Small intestine (tissue), 7 donors: ENCODE measurements around the gene LUC7L. TPM values are rescaled to one million over a fixed set of nuclear protein-coding genes. Genes with fewer than 3 reads are reported as not detected.
"Not testable (repeated sequence)": the region's sequence is repeated elsewhere in the genome, so short reads cannot be mapped to it uniquely, and the experiment has no call there.

Source experiments
- DNase-seq, 2 donors: peaks; one replicate each; pipeline versions ENCODE4 v3.0.0 to v3.0.0-alpha.2; 2013
- FAIRE-seq: peaks from 2 replicates; lab custom pipeline; 2012; peaks lifted over from hg19 to GRCh38; lab: Jason Lieb, UNC
- H3K27ac ChIP-seq, 3 donors: one replicate each; pipeline ENCODE4 v1.5.1; 2013; ENCODE audit warnings: low read length in 2 of 3, mild to moderate bottlenecking in 2 of 3, control low read depth in 1 of 3, inconsistent platforms in 1 of 3, low read depth in 1 of 3, moderate library complexity in 1 of 3
- H3K27me3 ChIP-seq, 3 donors: one replicate each; pipeline ENCODE4 v1.6.1; 2013; ENCODE audit warnings: low read length in 3 of 3, inconsistent platforms in 1 of 3; ENCODE audit not compliant: control insufficient read depth in 3 of 3, insufficient read depth in 3 of 3
- H3K36me3 ChIP-seq, 3 donors: one replicate each; pipeline ENCODE4 v1.6.1; 2013; ENCODE audit warnings: low read length in 3 of 3, inconsistent platforms in 1 of 3, low read depth in 1 of 3, mild to moderate bottlenecking in 1 of 3, moderate library complexity in 1 of 3; ENCODE audit not compliant: control insufficient read depth in 3 of 3, insufficient read depth in 2 of 3
- H3K4me1 ChIP-seq, 3 donors: one replicate each; pipeline ENCODE4 v1.6.1; 2013; ENCODE audit warnings: low read length in 2 of 3, inconsistent platforms in 1 of 3, low read depth in 1 of 3, mild to moderate bottlenecking in 1 of 3, moderate library complexity in 1 of 3; ENCODE audit not compliant: control insufficient read depth in 3 of 3, insufficient read depth in 2 of 3
- H3K4me3 ChIP-seq, 3 donors: one replicate each; pipeline ENCODE4 v1.5.1; 2013; ENCODE audit warnings: low read length in 3 of 3, control low read depth in 1 of 3, inconsistent platforms in 1 of 3, low read depth in 1 of 3, mild to moderate bottlenecking in 1 of 3, moderate library complexity in 1 of 3
- H3K9me3 ChIP-seq, 2 donors: one replicate each; pipeline ENCODE4 v1.6.1; 2013; ENCODE audit warnings: low read depth in 1 of 2, low read length in 1 of 2; ENCODE audit not compliant: control insufficient read depth in 2 of 2, insufficient read depth in 1 of 2
- WGBS, 3 donors: extraction: QIAGEN DNeasy Blood & Tissue Kit; methylation state at CpG; one replicate each; pipeline ENCODE4 v1.1.7; 2013; 5-methylcytosine and 5-hydroxymethylcytosine counted together
- polyA plus RNA-seq, 4 donors: library from polyadenylated mRNA; stranded (reverse) in 3 of 4; unstranded in 1 of 4; fragments of 200-250 nt in 3 of 4; fragments of 120-200 nt in 1 of 4; gene quantifications; one replicate each; pipeline versions ENCODE4 v1.2.1 to v1.2.3, GENCODE V29; 2013
- donor health status: healthy with polysubstance abuse.
- donor health status: control.
- donor health status: control.
- donor health status: Bipolar disorder and iron deficiency.
- donor health status: healthy.

The LUC7L gene
- polyA plus RNA-seq, 4 donors = 56.6 to 136 (median 94.9) TPM

DNA sequence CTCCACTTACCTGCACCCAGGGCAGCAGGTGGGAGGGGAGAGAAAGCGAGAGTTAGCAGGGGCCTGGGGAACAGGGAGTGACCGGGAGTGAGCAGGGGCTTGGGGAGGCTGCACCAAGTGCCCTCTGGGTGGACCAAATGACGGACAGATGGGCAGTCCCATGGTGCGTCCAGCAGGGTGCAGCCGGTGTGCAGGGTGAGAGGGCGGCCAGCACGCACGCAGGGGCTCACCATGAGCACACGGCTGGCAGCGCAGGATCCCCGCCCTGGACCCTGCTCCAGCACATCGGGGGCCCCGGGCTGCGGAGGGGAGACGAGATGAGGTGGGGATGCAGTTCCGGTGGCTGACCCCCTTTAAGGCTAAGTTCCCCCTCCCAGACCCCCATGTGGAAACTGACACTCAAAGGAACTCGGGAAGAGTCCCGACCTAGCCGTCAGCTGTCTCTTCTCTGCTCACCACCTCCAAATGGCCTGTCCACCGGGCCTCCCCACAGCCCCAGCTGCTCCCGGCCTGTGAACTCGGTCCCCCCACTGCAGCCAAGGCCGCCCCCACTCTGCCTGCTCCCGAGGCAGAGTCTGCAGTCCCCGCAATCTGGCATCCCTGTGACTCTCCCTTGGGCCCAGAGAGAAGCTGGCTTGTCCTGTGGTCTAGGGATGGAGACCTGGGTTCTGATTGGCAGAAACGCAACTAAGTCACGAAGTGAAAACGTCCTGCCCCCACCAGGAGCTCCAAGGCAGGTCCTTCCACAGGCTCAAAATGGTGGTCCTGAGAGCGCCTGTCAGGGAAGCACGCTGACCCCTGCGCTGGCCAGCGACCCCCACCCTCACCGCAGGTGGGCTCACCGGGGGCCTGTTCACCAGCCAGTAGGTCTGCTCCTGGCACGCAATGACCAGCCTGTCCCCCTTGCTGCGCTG lies 43.6 kb upstream of the LUC7L start:
- no peak for DNase-seq
- no peaks in the 10 kb centered on the region for H3K36me3 ChIP-seq
- H3K4me1 ChIP-seq = peaks cover 0 to 7% (median under 1%) of the 10 kb centered on the region in 3 donors
- H3K27me3 ChIP-seq = peaks cover 0 to 40% (median 0%) of the 10 kb centered on the region in 3 donors
- FAIRE-seq = no peak
- WGBS, 3 donors = 45 to 71% (median 58%) methylated on average over 30 to 36 of the region's 36 CpGs
- no peaks in the 10 kb centered on the region for H3K9me3 ChIP-seq
- peak overlapping the region in 2 of 3 donors; percentile 54 to 69 for H3K27ac ChIP-seq
- H3K4me3 ChIP-seq = no peak overlapping the region

DNA sequence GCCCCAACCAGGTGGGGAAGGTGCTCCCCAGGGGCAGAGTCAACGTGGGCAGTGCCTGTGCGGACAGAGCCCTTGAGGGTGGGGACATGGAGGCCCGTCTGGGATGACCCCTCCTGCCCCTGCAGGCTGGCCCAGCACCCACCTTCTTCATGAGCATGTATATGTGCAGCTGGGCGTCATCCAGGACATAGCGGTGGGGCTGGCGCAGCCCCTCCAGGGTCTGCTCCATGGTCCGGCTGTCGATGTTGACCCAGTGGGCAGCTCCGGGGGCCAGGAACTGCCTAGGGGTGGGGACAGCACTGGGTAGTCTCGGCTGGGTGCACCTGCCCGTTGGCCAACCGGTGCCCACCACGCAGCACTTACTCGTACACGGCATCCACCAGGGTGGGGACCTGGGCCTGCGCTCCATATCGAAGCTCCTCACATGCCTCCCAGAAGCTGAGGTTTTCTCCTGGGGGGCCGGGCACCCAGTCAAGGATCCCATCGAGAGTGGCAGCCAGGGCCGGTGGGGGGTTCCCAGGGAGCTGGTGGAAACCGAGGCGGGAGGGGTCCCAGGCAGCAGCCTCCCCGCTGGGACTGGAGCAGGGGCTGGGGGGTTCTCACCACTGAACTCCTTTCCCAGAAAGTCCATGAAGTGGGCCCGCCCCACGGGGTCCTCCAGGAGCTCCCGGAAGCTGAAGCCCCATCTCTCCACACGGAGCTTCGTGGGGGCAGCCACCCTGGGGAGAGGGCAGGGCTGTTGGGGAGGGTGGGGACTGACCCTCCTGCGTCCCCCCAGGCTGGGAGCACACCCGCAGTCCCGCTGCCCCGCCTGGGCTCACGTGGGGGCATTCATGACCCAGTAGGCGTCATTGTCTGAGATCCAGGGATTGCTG lies 41.4 kb upstream of the LUC7L start:
- H3K4me3 ChIP-seq = no peak overlapping the region

DNA sequence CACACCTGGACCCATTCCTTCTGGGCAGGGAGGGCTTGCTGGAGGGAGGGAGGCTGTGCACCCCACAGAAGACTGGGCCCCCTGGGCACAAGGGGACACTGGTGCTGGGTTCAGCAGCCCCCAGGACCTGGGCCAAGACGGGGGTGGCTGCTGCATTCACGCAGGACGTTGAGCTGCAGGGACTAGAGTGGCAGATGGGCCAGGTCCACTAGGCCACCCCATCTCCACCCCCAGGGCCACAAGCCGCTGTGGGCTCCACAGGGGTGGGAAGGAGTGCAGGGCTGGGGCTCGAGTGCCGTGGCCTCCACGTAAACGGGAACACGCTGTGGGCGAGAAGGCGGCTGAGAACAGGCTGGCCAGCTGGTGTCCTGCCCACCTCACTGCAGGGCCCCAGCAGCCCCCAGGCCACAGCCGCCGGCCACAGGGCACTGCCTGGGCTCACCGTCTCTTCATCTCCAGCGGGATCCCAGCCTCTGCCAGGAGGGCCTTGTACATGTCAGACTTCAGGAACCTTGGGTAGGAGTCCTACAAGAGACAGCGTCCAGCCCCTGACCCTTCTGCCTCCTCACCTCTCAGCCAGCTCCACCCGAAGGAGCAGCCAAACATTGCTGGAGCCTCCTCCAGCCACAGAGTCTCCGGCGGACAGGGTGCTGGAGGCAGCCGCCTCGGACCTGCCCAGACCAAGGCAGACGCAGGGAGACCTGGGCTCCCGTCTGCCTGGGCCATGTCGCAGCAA lies 40.0 kb upstream of the LUC7L start:
- no peaks in the 10 kb centered on the region for H3K9me3 ChIP-seq
- 52 to 75% (median 73%) methylated on average over 22 to 24 of the region's 24 CpGs for WGBS, 3 donors
- H3K27ac ChIP-seq = peak overlapping the region in 2 of 3 donors; percentile 89 to 94
- no peak for DNase-seq
- no peak for FAIRE-seq
- peaks cover 0 to 17% (median 0%) of the 10 kb centered on the region in 3 donors for H3K27me3 ChIP-seq
- peaks cover 0 to 4% (median 2%) of the 10 kb centered on the region in 3 donors for H3K4me1 ChIP-seq
- peaks cover 0 to 15% (median 4%) of the 10 kb centered on the region in 3 donors for H3K36me3 ChIP-seq
- H3K4me3 ChIP-seq = peak overlapping the region in 1 of 3 donors; percentile 56

More for the DNA sequence above, 41.4 kb upstream of the LUC7L start:
- Histone ChIP-seq H3K27me3 (peaks cover 0 to 29% (median 0%) of the 10 kb centered on the region in 3 donors), H3K36me3 (peaks cover 0 to 2% (median 0%) of the 10 kb centered on the region in 3 donors), H3K27ac (peak overlapping the region in 2 of 3 donors; percentile 26 to 41), H3K4me1 (peaks cover 2 to 7% (median 4%) of the 10 kb centered on the region in 3 donors), H3K9me3 (no peaks in the 10 kb centered on the region)
- 78 to 84% (median 84%) methylated on average over 27 to 34 of the region's 34 CpGs for whole genome bisulfite sequencing, 3 donors
- FAIRE-seq (no peak), DNase-seq (no peak)

DNA sequence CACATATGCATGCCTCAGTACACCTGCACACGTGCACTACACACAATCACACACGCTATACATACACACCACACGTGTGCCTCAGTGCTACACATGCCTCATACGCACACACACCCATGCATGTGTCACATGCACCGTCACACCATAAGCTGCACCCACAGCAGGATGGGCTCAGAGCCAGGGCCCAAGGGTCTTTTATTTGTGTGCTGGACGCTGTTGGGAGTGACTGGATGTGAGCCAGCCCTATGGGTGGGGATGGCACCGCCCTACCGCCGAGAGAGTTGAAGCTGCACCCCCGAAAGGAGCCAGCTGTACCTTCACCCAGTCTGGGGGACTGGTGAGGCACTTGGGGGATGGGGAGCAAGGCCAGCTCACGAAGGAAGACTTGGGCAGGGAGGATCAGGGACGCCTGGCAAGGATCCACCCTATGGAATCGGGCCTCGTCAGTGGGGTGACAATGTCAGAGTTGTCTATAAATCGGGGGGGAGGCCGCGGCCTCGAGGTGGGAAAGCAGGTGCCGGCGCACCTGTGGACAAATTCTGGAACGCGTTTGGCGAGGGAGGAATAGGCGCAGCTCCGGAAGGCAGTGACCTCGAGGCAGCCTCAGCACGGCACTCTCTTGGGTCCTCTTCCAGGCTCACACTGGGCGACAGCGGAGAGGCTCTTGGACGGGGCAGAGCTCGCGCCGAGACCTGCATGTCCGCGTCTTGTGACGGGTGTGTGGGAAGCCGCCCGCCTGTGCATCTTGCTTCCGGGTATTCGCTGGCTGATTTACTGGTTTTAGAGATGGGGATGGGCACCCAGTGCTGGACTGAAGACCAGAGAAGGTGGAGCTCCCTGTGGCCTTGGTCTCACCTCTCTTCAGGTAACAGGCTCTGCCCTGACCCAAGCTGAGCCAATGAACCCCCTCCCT lies 39.1 kb upstream of the LUC7L start:
- H3K27ac ChIP-seq = peak overlapping the region in 2 of 3 donors; percentile 89 to 94
- no peak for FAIRE-seq
- peak in 1 of 2 donors; percentile 96 for DNase-seq

GRCh38 chr16:267562-267961 lies 38.3 kb upstream of the LUC7L start:
- H3K9me3 ChIP-seq, DNase-seq, H3K4me3 ChIP-seq, H3K4me1 ChIP-seq, H3K27me3 ChIP-seq, FAIRE-seq: not testable (repeated sequence)
- peak overlapping the region in 1 of 3 donors; percentile 89 for H3K27ac ChIP-seq
- peaks cover 3 to 29% (median 15%) of the 10 kb centered on the region in 3 donors for H3K36me3 ChIP-seq
- WGBS, 3 donors = 78 to 84% (median 83%) methylated on average over 17 of the region's 17 CpGs

More for the DNA sequence above, 39.1 kb upstream of the LUC7L start:
- 18 to 54% (median 34%) methylated on average over 38 to 40 of the region's 40 CpGs for WGBS, 3 donors
- Histone ChIP-seq H3K4me1 (peaks cover 0 to 4% (median 2%) of the 10 kb centered on the region in 3 donors), H3K4me3 (peak overlapping the region in 1 of 3 donors; percentile 56), H3K27me3 (peaks cover 0 to 10% (median 0%) of the 10 kb centered on the region in 3 donors), H3K36me3 (peaks cover 0 to 23% (median 11%) of the 10 kb centered on the region in 3 donors), H3K9me3 (no peaks in the 10 kb centered on the region)

DNA sequence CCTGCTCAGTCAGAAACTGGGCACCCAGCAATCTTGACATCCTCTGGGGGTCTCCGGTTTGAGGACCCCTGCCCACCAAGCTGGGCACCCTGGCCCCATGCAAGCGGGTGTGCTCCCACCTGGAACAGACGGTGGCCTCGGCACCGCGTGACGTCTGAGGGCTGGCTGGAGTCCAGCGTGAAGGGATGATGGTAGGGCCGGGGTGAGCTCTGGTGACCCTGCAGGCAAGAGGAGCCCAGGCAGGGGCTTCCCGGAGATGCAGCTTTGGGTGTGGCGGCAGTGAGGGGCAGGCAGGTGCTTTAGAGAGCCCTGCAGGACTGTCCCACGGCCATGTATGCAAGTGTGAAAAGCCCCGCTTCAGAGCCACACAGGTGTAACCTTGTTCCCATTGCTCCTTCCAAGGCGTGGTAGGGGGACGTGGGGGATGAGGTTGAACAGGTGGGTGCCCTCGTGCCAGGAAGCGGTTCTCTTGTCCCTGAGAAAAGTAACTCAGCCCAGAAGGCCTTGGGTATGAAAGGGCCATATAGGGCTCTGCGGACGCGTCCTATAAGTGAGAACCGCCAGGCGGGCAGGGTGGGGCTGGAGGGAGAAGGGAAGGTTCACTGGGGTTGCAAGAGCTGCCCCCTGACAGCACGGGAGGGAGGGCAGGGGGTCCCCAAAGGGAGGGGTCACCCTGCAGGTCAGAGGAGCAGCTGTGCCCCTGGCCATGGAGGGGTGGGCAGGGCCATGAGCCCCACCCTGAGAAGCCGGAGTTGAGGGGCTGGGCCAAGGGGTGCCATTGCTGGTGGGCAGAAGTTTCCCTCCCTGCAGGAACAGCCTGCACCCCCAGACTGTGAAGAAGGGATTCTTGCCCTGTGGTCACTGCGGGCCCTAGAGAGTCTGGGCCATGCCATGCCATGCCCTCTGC lies 37.3 kb upstream of the LUC7L start:
- 50 to 61% (median 53%) methylated on average over 25 of the region's 25 CpGs for WGBS, 3 donors
- no peak for DNase-seq

More for the DNA sequence above, 37.3 kb upstream of the LUC7L start:
- H3K4me3 ChIP-seq = no peak overlapping the region
- H3K4me1 ChIP-seq = peaks cover 0 to 4% (median 2%) of the 10 kb centered on the region in 3 donors
- H3K27me3 ChIP-seq = no peaks in the 10 kb centered on the region
- H3K9me3 ChIP-seq = no peaks in the 10 kb centered on the region
- peak overlapping the region in 2 of 3 donors; percentile 43 to 57 for H3K27ac ChIP-seq
- H3K36me3 ChIP-seq = peaks cover 3 to 40% (median 15%) of the 10 kb centered on the region in 3 donors
- no peak for FAIRE-seq
